Measurements from ENCODE around the gene ITK.

ITK gene

GRCh38 chr5:157215514-157216167 lies 35.0 kb downstream of the ITK start:
- H3K4me3 ChIP-seq (ENCODE audit: low read depth, low read length), result no peak overlapping the region
- no peak for DNase-seq (ENCODE audit: low read depth)
- TF ChIP-seq MYC (IDR thresholded peaks at IDR 0.05; ENCODE audit: low read depth, low read length), result no peak

GRCh38 chr5:157216391-157217142 lies 35.9 kb downstream of the ITK start:
- TF ChIP-seq CTCF (IDR thresholded peaks at IDR 0.05; ENCODE audit: low read depth, low read length) (no peak), POLR2A (IDR thresholded peaks at IDR 0.05; ENCODE audit: extremely low read depth, insufficient read length) (no peak), MYC (IDR thresholded peaks at IDR 0.05; ENCODE audit: low read depth, low read length) (no peak)
- TF ChIP-seq, protein P1, sequence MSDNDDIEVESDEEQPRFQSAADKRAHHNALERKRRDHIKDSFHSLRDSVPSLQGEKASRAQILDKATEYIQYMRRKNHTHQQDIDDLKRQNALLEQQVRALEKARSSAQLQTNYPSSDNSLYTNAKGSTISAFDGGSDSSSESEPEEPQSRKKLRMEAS (IDR thresholded peaks at IDR 0.05; ENCODE audit: low read depth, low read length), result no peak
- no peak overlapping the region for H3K4me3 ChIP-seq (ENCODE audit: low read depth, low read length)
- DNase-seq (ENCODE audit: low read depth), result no peak

- DNase-seq (ENCODE audit: low read depth), result no peak
- H3K4me3 ChIP-seq (ENCODE audit: low read depth, low read length), result no peak overlapping the region
- TF ChIP-seq CTCF (IDR thresholded peaks at IDR 0.05; ENCODE audit: low read depth, low read length) (no peak), MYC (IDR thresholded peaks at IDR 0.05; ENCODE audit: low read depth, low read length) (no peak), POLR2A (IDR thresholded peaks at IDR 0.05; ENCODE audit: extremely low read depth, insufficient read length) (no peak)
- TF ChIP-seq, protein P1 (IDR thresholded peaks at IDR 0.05; ENCODE audit: low read depth, low read length), result no peak
Measured at GRCh38 chr5:157217289-157218024, 36.8 kb downstream of the ITK start.

DNA sequence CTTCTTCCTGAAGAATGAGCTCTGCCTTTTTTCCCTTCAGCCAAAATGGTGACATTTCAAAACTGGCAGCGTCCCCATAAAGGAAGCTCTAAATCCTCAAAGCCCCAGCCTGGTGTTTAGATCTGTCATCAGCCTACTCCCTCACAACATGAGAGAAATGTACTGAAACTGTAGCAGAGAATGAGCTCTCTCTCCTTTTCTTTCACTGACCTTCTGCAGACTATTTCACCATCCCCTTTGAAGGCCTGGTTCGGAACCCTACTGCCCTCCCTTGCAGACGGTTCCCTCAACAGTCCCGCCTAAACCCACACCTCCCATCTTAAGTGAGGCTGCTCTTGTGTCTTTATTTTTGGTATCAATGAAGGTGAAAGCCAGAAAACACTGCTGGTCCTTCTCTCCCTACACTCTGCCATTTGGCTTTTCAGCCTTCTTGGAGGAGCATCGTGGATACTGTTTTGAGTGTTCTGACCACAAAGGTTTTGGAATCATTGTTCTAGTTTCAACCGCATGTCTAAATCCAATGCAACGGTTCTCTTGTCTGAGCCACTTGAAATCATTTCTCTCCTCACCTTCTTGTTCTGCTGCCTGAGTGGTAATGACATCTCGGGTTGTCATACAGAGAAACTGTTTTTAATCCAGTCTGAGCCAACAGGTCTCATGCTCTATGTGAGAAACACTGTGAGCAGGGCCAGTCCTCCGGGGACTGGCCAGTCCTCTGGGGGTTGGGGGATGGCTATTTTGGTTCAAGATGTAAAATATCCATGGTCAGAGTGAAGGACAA lies 39.0 kb downstream of the ITK start:
- no peak overlapping the region for H3K4me3 ChIP-seq (ENCODE audit: low read depth, low read length)
- TF ChIP-seq MYC (IDR thresholded peaks at IDR 0.05; ENCODE audit: low read depth, low read length) (no peak), POLR2A (IDR thresholded peaks at IDR 0.05; ENCODE audit: extremely low read depth, insufficient read length) (no peak), CTCF (IDR thresholded peaks at IDR 0.05; ENCODE audit: low read depth, low read length) (no peak)
- no peak for DNase-seq (ENCODE audit: low read depth)

DNA sequence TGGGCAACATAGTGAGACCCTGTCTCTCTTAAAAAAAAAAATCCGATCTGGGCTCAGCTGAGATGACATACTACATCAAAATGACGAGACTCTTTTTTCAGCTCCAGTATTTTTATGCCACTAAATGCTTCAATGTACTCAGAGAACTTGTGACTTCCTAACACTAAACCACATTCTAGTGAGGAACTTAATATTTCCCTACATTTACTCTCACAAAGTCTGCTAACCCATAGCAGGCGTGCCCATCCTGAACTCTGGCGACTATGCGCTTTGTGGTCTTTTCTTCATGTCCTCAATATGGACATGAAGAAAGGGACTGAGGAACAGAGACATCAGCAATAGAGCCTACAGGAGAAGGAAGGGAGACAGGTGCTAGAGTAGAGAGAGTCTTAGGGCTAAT lies 41.3 kb downstream of the ITK start:
- H3K4me3 ChIP-seq (ENCODE audit: low read depth, low read length), result no peak overlapping the region
- TF ChIP-seq POLR2A (IDR thresholded peaks at IDR 0.05; ENCODE audit: extremely low read depth, insufficient read length) (no peak), CTCF (IDR thresholded peaks at IDR 0.05; ENCODE audit: low read depth, low read length) (no peak), MYC (IDR thresholded peaks at IDR 0.05; ENCODE audit: low read depth, low read length) (no peak)
- TF ChIP-seq, protein P1 (IDR thresholded peaks at IDR 0.05; ENCODE audit: low read depth, low read length), result no peak
- no peak for DNase-seq (ENCODE audit: low read depth)
